IMR-90 (cell line): ENCODE measurements around the gene LMX1A. TPM values are rescaled to one million over a fixed set of nuclear protein-coding genes. Genes with fewer than 3 reads are reported as not detected.

Source experiments
- ATAC-seq: fragments of 200-7000 bp; cut with Tn5 transposase; 2 replicates; pipeline ENCODE4 v1.9.1; 2020; ENCODE audit warnings: low read depth, mild to moderate bottlenecking, moderate library complexity
- BruUV-seq: library from RNA; stranded (reverse); fragments of 400-500 nt; replicated peaks from 2 replicates; lab custom pipeline; 2021; lab: Mats Ljungman, UMichigan
- CTCF ChIA-PET: fragments of 300-600 bp; formaldehyde crosslinking; extraction: SDS; loops from one replicate; lab custom pipeline; 2021; ENCODE audit warnings: antibody characterized with exemption; lab: Yijun Ruan, JAX
- POLR2A ChIA-PET: fragments of 300-600 bp; sonication (Branson Sonifier 250); formaldehyde crosslinking; loops from one replicate; lab custom pipeline; 2022; ENCODE audit warnings: antibody characterized with exemption; ENCODE audit not compliant: unreplicated experiment; lab: Charles Lee
- DNase-seq: peaks from one replicate; pipeline ENCODE4 v3.0.0; 2013
- H2AFZ ChIP-seq: replicated peaks from 2 replicates; pipeline ENCODE3; 2013; ENCODE audit warnings: low read length, mild to moderate bottlenecking; ENCODE audit not compliant: poor library complexity
- H2AK5ac ChIP-seq: 2 replicates; pipeline ENCODE4 v1.6.1; 2013; ENCODE audit warnings: low read depth, low read length, inconsistent platforms
- H2AK9ac ChIP-seq: replicated peaks from 2 replicates; pipeline ENCODE3; 2013; ENCODE audit warnings: mild to moderate bottlenecking, low read depth, low read length, moderate library complexity; ENCODE audit not compliant: poor library complexity
- H2BK120ac ChIP-seq: 2 replicates; pipeline ENCODE4 v1.6.1; 2013; ENCODE audit warnings: low read depth, low read length, inconsistent platforms
- H2BK15ac ChIP-seq: 3 replicates; pipeline ENCODE4 v1.6.1; 2013; ENCODE audit warnings: low read depth, low read length, inconsistent platforms
- H2BK20ac ChIP-seq: 2 replicates; pipeline ENCODE4 v1.6.1; 2013; ENCODE audit warnings: low read depth, mild to moderate bottlenecking, inconsistent platforms, low read length, moderate library complexity
- H2BK5ac ChIP-seq: 2 replicates; pipeline ENCODE4 v1.6.1; 2013; ENCODE audit warnings: mild to moderate bottlenecking, low read depth, low read length, inconsistent platforms; ENCODE audit not compliant: poor library complexity, severe bottlenecking
- H3K14ac ChIP-seq: replicated peaks from 2 replicates; pipeline ENCODE4 v1.6.1; 2013; ENCODE audit warnings: low read depth, low read length, inconsistent platforms
- H3K18ac ChIP-seq: 2 replicates; pipeline ENCODE4 v1.6.1; 2013; ENCODE audit warnings: low read depth, low read length, control low read depth
- H3K23ac ChIP-seq: 2 replicates; pipeline ENCODE4 v1.6.1; 2013; ENCODE audit warnings: low read depth, low read length, inconsistent platforms
- H3K27ac ChIP-seq: 2 replicates; pipeline ENCODE4 v1.5.1; 2013; ENCODE audit warnings: mild to moderate bottlenecking, control low read depth, low read length; ENCODE audit not compliant: insufficient read depth
- H3K27me3 ChIP-seq: 2 replicates; pipeline ENCODE4 v1.6.1; 2013; ENCODE audit warnings: low read length; ENCODE audit not compliant: control insufficient read depth, insufficient read depth
- H3K36me3 ChIP-seq: 2 replicates; pipeline ENCODE4 v1.6.1; 2013; ENCODE audit warnings: low read length, mixed read lengths; ENCODE audit not compliant: control insufficient read depth, insufficient read depth
- H3K4ac ChIP-seq: 2 replicates; pipeline ENCODE4 v1.6.1; 2013; ENCODE audit warnings: low read depth, low read length, inconsistent platforms
- H3K4me1 ChIP-seq: 2 replicates; pipeline ENCODE4 v1.6.1; 2013; ENCODE audit warnings: low read length, mixed read lengths; ENCODE audit not compliant: control insufficient read depth, insufficient read depth
- H3K4me2 ChIP-seq: 2 replicates; pipeline ENCODE4 v1.6.1; 2013; ENCODE audit warnings: low read depth, mild to moderate bottlenecking, control low read depth, low read length, moderate library complexity
- H3K4me3 ChIP-seq: 2 replicates; pipeline ENCODE4 v1.5.1; 2013; ENCODE audit warnings: low read depth, mild to moderate bottlenecking, control low read depth, low read length, moderate library complexity; ENCODE audit not compliant: insufficient read depth
- H3K56ac ChIP-seq: 2 replicates; pipeline ENCODE4 v1.6.1; 2013; ENCODE audit warnings: low read length, inconsistent platforms; ENCODE audit not compliant: insufficient read depth; ENCODE audit errors: extremely low read depth
- H3K79me1 ChIP-seq, 2 experiments: 2 replicates each; pipeline ENCODE4 v1.6.1; 2013; ENCODE audit warnings: low read length in 2 of 2, inconsistent platforms in 1 of 2, low read depth in 1 of 2
- H3K9ac ChIP-seq: 2 replicates; pipeline ENCODE4 v1.6.1; 2013; ENCODE audit warnings: low read depth, low read length, control low read depth
- H3K9me1 ChIP-seq: 2 replicates; pipeline ENCODE4 v1.6.1; 2013; ENCODE audit warnings: low read length, inconsistent platforms; ENCODE audit not compliant: insufficient read depth
- H3K9me3 ChIP-seq: 2 replicates; pipeline ENCODE4 v1.6.1; 2013; ENCODE audit warnings: low read length; ENCODE audit not compliant: control insufficient read depth, insufficient read depth
- H4K20me1 ChIP-seq: 2 replicates; pipeline ENCODE4 v1.6.1; 2013; ENCODE audit warnings: low read length, inconsistent platforms; ENCODE audit not compliant: insufficient read depth
- H4K5ac ChIP-seq: 2 replicates; pipeline ENCODE4 v1.6.1; 2013; ENCODE audit warnings: mild to moderate bottlenecking, low read depth, low read length, control low read depth
- H4K8ac ChIP-seq, 2 experiments: 2 replicates each; pipeline ENCODE4 v1.6.1; 2013; ENCODE audit warnings: low read depth in 2 of 2, low read length in 2 of 2, control low read depth in 1 of 2, inconsistent platforms in 1 of 2
- H4K91ac ChIP-seq: 2 replicates; pipeline ENCODE4 v1.6.1; 2013; ENCODE audit warnings: low read depth, low read length, inconsistent platforms; ENCODE audit not compliant: insufficient read depth
- BHLHE40 ChIP-seq: fragments of 150-350 bp; IDR thresholded peaks from 2 replicates; pipeline ENCODE4 v1.6.1; 2016; ENCODE audit warnings: mild to moderate bottlenecking, low read depth, low read length
- CEBPB ChIP-seq: IDR thresholded peaks from 2 replicates; pipeline ENCODE4 v1.6.1; 2012; ENCODE audit warnings: low read depth, low read length, improper control_type of control experiment
- MAFK ChIP-seq: IDR thresholded peaks from 2 replicates; pipeline ENCODE4 v1.6.1; 2012; ENCODE audit warnings: low read depth, low read length, improper control_type of control experiment
- MAZ ChIP-seq: IDR thresholded peaks from 2 replicates; pipeline ENCODE4 v1.6.1; 2012; ENCODE audit warnings: low read depth, mild to moderate bottlenecking, low read length, improper control_type of control experiment, moderate library complexity, borderline replicate concordance
- NFE2L2 ChIP-seq: fragments of 150-350 bp; IDR thresholded peaks from 2 replicates; pipeline ENCODE4 v1.6.1; 2016; ENCODE audit warnings: low read depth, mild to moderate bottlenecking, low read length
- POLR2A ChIP-seq: IDR thresholded peaks from 2 replicates; pipeline ENCODE4 v1.6.1; 2012; ENCODE audit warnings: mild to moderate bottlenecking, low read depth, low read length
- SMC3 ChIP-seq: fragments of 150-350 bp; IDR thresholded peaks from 2 replicates; pipeline ENCODE4 v1.6.1; 2016; ENCODE audit warnings: low read depth, mild to moderate bottlenecking, antibody characterized with exemption, low read length, moderate library complexity
- WGBS, 2 experiments: methylation state at CpG; one replicate each; pipeline versions ENCODE4 v1.1.5 to v1.1.7; 2013; ENCODE audit warnings: missing lambda C conversion rate in 2 of 2; ENCODE audit not compliant: insufficient read length in 1 of 2; ENCODE audit errors: extremely low coverage in 2 of 2; 5-methylcytosine and 5-hydroxymethylcytosine counted together
- dilution Hi-C: fragments of 300-500 bp; cut with HindIII; formaldehyde crosslinking; loops from one replicate; pipeline ENCODE4 v1.14.3; 2018; ENCODE audit warnings: low sequenced_read_pairs; ENCODE audit not compliant: unreplicated experiment
- in situ Hi-C: fragments of 300-500 bp; cut with MboI; formaldehyde crosslinking; loops from 3 replicates; pipeline ENCODE4 v1.14.3; 2019; ENCODE audit warnings: low sequenced_read_pairs, inconsistent platforms, mixed read lengths
- intact Hi-C: fragments of 100-400 bp; cut with micrococcal nuclease; formaldehyde crosslinking; loops from 2 replicates; pipeline ENCODE4 v1.10.0; 2022
- polyA plus RNA-seq, 3 experiments: library from polyadenylated mRNA; depleted of rRNA; stranded (reverse); fragments of >200 nt; gene quantifications; 2 replicates each; pipeline ENCODE4 v1.2.3, GENCODE V29; 2012; ENCODE audit warnings: low replicate concordance in 1 of 3
- total RNA-seq: library from RNA; depleted of rRNA; stranded (reverse); fragments of >200 nt; gene quantifications from 2 replicates; pipeline ENCODE4 v1.2.3, GENCODE V29; 2012
- TF ChIP-seq, protein P1 (sequence below): fragments of 150-350 bp; IDR thresholded peaks from 2 replicates; pipeline ENCODE4 v1.6.1; 2017; ENCODE audit warnings: mild to moderate bottlenecking, antibody characterized with exemption, low read length, low read depth
- TF ChIP-seq, protein P2 (sequence below): fragments of 150-350 bp; IDR thresholded peaks from 2 replicates; pipeline ENCODE4 v1.6.1; 2016; ENCODE audit warnings: low read depth, mild to moderate bottlenecking, low read length, moderate library complexity, borderline replicate concordance

Gene LMX1A
- total and polyA plus RNA-seq, 2 of the 4 experiments (the other 2 are of a cell fraction), result not detected

DNA sequence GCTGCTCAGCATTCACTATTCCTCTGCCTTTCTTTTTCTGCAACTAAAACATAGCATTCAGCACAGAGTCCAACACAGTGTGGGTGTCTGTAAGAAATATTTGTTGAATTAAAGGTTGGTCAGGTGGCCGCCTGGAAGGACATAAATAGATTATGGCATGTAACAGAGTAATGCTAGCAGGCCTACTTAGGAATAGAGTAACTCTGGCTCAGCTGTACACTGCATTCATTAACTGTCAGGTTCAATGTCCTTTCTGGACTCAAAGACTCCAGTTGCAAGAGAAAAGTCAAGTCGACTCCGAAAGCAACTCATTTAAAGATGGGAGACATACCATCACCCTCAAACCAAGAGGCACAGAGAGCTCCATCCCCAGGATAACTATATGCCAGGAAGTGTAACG, 116.0 kb downstream of the LMX1A start:
- no peak overlapping the region for H2BK20ac ChIP-seq
- dilution Hi-C loops, result no loop called here
- no peaks in the 10 kb centered on the region for H3K36me3 ChIP-seq
- no peak for ATAC-seq
- no peak for DNase-seq
- H3K23ac ChIP-seq, result no peak overlapping the region
- no peaks in the 10 kb centered on the region for H3K79me1 ChIP-seq
- H4K8ac ChIP-seq, result no peak overlapping the region
- H3K4me1 ChIP-seq, result no peaks in the 10 kb centered on the region
- H3K4me3 ChIP-seq, result no peak overlapping the region
- intact Hi-C loops, result no loop called here
- H4K91ac ChIP-seq, result no peak overlapping the region
- no peak overlapping the region for H2BK5ac ChIP-seq
- H2AK5ac ChIP-seq, result no peak overlapping the region
- no peak overlapping the region for H3K56ac ChIP-seq
- no peak overlapping the region for H3K18ac ChIP-seq
- H2BK120ac ChIP-seq, result no peak overlapping the region
- peaks cover 10% of the 10 kb centered on the region for H3K27me3 ChIP-seq
- H4K5ac ChIP-seq, result no peak overlapping the region
- CTCF ChIA-PET, result interaction anchor here (0.6 kb wide), 1 partner anchor 392 kb away, joined by 3 read pairs; no protein-coding TSS in a partner anchor
- no peak overlapping the region for H3K4me2 ChIP-seq
- no peak for TF ChIP-seq MAZ
- TF ChIP-seq SMC3, result no peak
- TF ChIP-seq BHLHE40, result no peak
- no peak for TF ChIP-seq MAFK
- TF ChIP-seq, protein P1, sequence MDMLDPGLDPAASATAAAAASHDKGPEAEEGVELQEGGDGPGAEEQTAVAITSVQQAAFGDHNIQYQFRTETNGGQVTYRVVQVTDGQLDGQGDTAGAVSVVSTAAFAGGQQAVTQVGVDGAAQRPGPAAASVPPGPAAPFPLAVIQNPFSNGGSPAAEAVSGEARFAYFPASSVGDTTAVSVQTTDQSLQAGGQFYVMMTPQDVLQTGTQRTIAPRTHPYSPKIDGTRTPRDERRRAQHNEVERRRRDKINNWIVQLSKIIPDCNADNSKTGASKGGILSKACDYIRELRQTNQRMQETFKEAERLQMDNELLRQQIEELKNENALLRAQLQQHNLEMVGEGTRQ, result no peak
- TF ChIP-seq, protein P2, sequence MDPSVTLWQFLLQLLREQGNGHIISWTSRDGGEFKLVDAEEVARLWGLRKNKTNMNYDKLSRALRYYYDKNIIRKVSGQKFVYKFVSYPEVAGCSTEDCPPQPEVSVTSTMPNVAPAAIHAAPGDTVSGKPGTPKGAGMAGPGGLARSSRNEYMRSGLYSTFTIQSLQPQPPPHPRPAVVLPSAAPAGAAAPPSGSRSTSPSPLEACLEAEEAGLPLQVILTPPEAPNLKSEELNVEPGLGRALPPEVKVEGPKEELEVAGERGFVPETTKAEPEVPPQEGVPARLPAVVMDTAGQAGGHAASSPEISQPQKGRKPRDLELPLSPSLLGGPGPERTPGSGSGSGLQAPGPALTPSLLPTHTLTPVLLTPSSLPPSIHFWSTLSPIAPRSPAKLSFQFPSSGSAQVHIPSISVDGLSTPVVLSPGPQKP, result no peak
- TF ChIP-seq CEBPB, result no peak
- TF ChIP-seq POLR2A, result no peak
- no peak for TF ChIP-seq NFE2L2
- no peak overlapping the region for H2BK15ac ChIP-seq
- in situ Hi-C loops, result no loop called here
- no peaks in the 10 kb centered on the region for H3K9me1 ChIP-seq
- H3K4ac ChIP-seq, result no peak overlapping the region
- H3K27ac ChIP-seq, result no peak overlapping the region
- H4K20me1 ChIP-seq, result no peaks in the 10 kb centered on the region
- WGBS, 2 experiments, result 29% methylated on average over 1 of the region's 4 CpGs; no CpG with 5 or more reads in 1 of the 2 experiments
- no peak overlapping the region for H2AK9ac ChIP-seq
- no peak overlapping the region for H3K14ac ChIP-seq
- H2AFZ ChIP-seq, result no peak overlapping the region
- no TSS peak for BruUV-seq
- no peaks in the 10 kb centered on the region for H3K9me3 ChIP-seq
- POLR2A ChIA-PET, result no interaction called here
- no peak overlapping the region for H3K9ac ChIP-seq
